Sigmoid colon (tissue), 4 donors: ENCODE measurements around the gene SULT4A1.

ENCODE experiments used
- CTCF ChIP-seq, 4 experiments: fragments of 450-650 bp in 3 of 4; fragments of 200-600 bp in 1 of 4; IDR thresholded peaks; one replicate each; pipeline ENCODE4 v1.5.1; 2016 to 2019; ENCODE audit warnings: antibody characterized with exemption in 4 of 4, mild to moderate bottlenecking in 3 of 4, moderate library complexity in 2 of 4
- EP300 ChIP-seq, 4 donors: sonication (generic); formaldehyde crosslinking; IDR thresholded peaks; one replicate each; pipeline ENCODE4 v1.6.1; 2017; ENCODE audit warnings: antibody characterized with exemption in 4 of 4
- POLR2A ChIP-seq, 2 donors: fragments of 450-650 bp; IDR thresholded peaks; one replicate each; pipeline ENCODE4 v1.6.1; 2016; ENCODE audit warnings: antibody characterized with exemption in 2 of 2, mild to moderate bottlenecking in 2 of 2, moderate library complexity in 2 of 2

GRCh38 chr22:43901976-43902643, 39.8 kb upstream of the SULT4A1 start:
- TF ChIP-seq CTCF (IDR thresholded peaks at IDR 0.05) = no peak
- TF ChIP-seq EP300 (IDR thresholded peaks at IDR 0.05) = no peak
- TF ChIP-seq POLR2A (IDR thresholded peaks at IDR 0.05) = no peak
